Body of pancreas (tissue), 4 donors: ENCODE results near the gene VEZT.

ENCODE experiments used
- POLR2A ChIP-seq, 3 donors: fragments of 450-650 bp; IDR thresholded peaks; one replicate each; pipeline ENCODE4 v1.6.1; 2016; ENCODE audit warnings: antibody characterized with exemption in 3 of 3, mild to moderate bottlenecking in 2 of 3
- TF ChIP-seq, protein P1 (sequence below), 7 experiments: fragments of 450-650 bp in 4 of 7; fragments of 200-600 bp in 3 of 7; sonication (generic) in 3 of 7; IDR thresholded peaks; one replicate each; pipeline ENCODE4 v1.5.1; 2016 to 2019; ENCODE audit warnings: antibody characterized with exemption in 7 of 7

DNA sequence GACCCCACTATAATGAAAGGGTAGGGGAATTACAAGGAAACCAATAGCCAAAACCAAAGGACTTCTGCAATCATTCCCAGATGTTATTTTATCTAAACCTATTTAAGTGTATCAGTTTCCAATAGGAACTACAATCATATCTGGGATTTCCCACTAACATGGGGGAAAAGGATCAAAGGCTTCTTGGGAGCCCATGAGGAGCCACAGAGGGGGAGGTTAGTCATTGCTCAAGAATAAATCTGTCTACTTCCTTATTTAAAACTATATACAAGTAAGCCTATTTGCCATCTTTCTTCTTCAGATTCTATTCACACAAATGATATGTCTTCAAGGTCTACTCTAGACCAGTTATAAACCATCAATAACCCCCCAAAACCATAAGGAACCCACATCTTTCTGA lies 33.5 kb upstream of the VEZT start:
- TF ChIP-seq, protein P1, sequence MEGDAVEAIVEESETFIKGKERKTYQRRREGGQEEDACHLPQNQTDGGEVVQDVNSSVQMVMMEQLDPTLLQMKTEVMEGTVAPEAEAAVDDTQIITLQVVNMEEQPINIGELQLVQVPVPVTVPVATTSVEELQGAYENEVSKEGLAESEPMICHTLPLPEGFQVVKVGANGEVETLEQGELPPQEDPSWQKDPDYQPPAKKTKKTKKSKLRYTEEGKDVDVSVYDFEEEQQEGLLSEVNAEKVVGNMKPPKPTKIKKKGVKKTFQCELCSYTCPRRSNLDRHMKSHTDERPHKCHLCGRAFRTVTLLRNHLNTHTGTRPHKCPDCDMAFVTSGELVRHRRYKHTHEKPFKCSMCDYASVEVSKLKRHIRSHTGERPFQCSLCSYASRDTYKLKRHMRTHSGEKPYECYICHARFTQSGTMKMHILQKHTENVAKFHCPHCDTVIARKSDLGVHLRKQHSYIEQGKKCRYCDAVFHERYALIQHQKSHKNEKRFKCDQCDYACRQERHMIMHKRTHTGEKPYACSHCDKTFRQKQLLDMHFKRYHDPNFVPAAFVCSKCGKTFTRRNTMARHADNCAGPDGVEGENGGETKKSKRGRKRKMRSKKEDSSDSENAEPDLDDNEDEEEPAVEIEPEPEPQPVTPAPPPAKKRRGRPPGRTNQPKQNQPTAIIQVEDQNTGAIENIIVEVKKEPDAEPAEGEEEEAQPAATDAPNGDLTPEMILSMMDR (IDR thresholded peaks at IDR 0.05), result no peak
- no peak for TF ChIP-seq POLR2A (IDR thresholded peaks at IDR 0.05)
